H9 (cell line): ENCODE measurements around the gene JAG2. TPM values are rescaled to one million over a fixed set of nuclear protein-coding genes. Genes with fewer than 3 reads are reported as not detected.
"Not testable (repeated sequence)": the region's sequence is repeated elsewhere in the genome, so short reads cannot be mapped to it uniquely, and the experiment has no call there.

Source experiments
- DNase-seq: peaks from one replicate; pipeline ENCODE4 v3.0.0-alpha.2; 2017
- H2AFZ ChIP-seq: one replicate; pipeline ENCODE4 v1.6.1; 2013; ENCODE audit warnings: mild to moderate bottlenecking, low read length, control low read depth, moderate library complexity
- H2AK5ac ChIP-seq: 2 replicates; pipeline ENCODE4 v1.6.1; 2013; ENCODE audit warnings: low read length, control low read depth, mixed read lengths; ENCODE audit not compliant: insufficient read length
- H2BK120ac ChIP-seq: one replicate; pipeline ENCODE4 v1.6.1; 2013; ENCODE audit warnings: low read depth, mild to moderate bottlenecking, low read length, control low read depth, inconsistent platforms; ENCODE audit not compliant: poor library complexity, severe bottlenecking
- H2BK12ac ChIP-seq: 2 replicates; pipeline ENCODE4 v1.6.1; 2013; ENCODE audit warnings: low read length, control low read depth, mixed read lengths, low read depth; ENCODE audit not compliant: insufficient read length
- H2BK15ac ChIP-seq: 2 replicates; pipeline ENCODE4 v1.6.1; 2013; ENCODE audit warnings: low read depth, low read length, control low read depth
- H2BK20ac ChIP-seq: one replicate; pipeline ENCODE4 v1.6.1; 2013; ENCODE audit warnings: low read depth, mild to moderate bottlenecking, low read length, control low read depth, inconsistent platforms; ENCODE audit not compliant: poor library complexity, severe bottlenecking
- H2BK5ac ChIP-seq: 2 replicates; pipeline ENCODE4 v1.6.1; 2013; ENCODE audit warnings: low read length, control low read depth, mixed read lengths; ENCODE audit not compliant: insufficient read length
- H3K14ac ChIP-seq: 2 replicates; pipeline ENCODE4 v1.6.1; 2013; ENCODE audit warnings: low read length, control low read depth; ENCODE audit not compliant: insufficient read depth
- H3K18ac ChIP-seq: 2 replicates; pipeline ENCODE4 v1.6.1; 2013; ENCODE audit warnings: low read depth, mild to moderate bottlenecking, mixed read lengths, low read length, control low read depth; ENCODE audit not compliant: insufficient read length
- H3K23ac ChIP-seq: 2 replicates; pipeline ENCODE4 v1.6.1; 2013; ENCODE audit warnings: low read length, control low read depth, mixed read lengths, low read depth; ENCODE audit not compliant: insufficient read length
- H3K23me2 ChIP-seq: 2 replicates; pipeline ENCODE4 v1.6.1; 2013; ENCODE audit warnings: low read depth, mild to moderate bottlenecking, mixed read lengths, low read length, control low read depth; ENCODE audit not compliant: insufficient read length, poor library complexity, severe bottlenecking
- H3K27ac ChIP-seq: 2 replicates; pipeline ENCODE4 v1.5.1; 2013; ENCODE audit warnings: low read length, control low read depth, mixed read lengths, low read depth; ENCODE audit not compliant: insufficient read length
- H3K27me3 ChIP-seq: 2 replicates; pipeline ENCODE4 v1.6.1; 2013; ENCODE audit warnings: low read length, control low read depth, inconsistent platforms; ENCODE audit not compliant: insufficient read depth
- H3K4ac ChIP-seq: 2 replicates; pipeline ENCODE4 v1.6.1; 2013; ENCODE audit warnings: low read depth, mild to moderate bottlenecking, control low read depth, inconsistent platforms, low read length, moderate library complexity
- H3K4me1 ChIP-seq: 2 replicates; pipeline ENCODE4 v1.6.1; 2013; ENCODE audit warnings: low read length, control low read depth, inconsistent platforms; ENCODE audit not compliant: insufficient read depth
- H3K4me2 ChIP-seq: 2 replicates; pipeline ENCODE4 v1.6.1; 2013; ENCODE audit warnings: low read length, control low read depth, mixed read lengths; ENCODE audit not compliant: insufficient read length, insufficient read depth
- H3K56ac ChIP-seq: 2 replicates; pipeline ENCODE4 v1.6.1; 2013; ENCODE audit warnings: low read depth, mild to moderate bottlenecking, mixed read lengths, low read length, control low read depth; ENCODE audit not compliant: insufficient read length
- H3K79me1 ChIP-seq: 2 replicates; pipeline ENCODE4 v1.6.1; 2013; ENCODE audit warnings: low read depth, mild to moderate bottlenecking, moderate library complexity, low read length, control low read depth, inconsistent platforms; ENCODE audit not compliant: insufficient read depth, poor library complexity, severe bottlenecking
- H3K79me2 ChIP-seq: 2 replicates; pipeline ENCODE4 v1.6.1; 2013; ENCODE audit warnings: low read length, control low read depth, inconsistent platforms; ENCODE audit not compliant: insufficient read depth
- H3K9ac ChIP-seq: 2 replicates; pipeline ENCODE4 v1.6.1; 2013; ENCODE audit warnings: low read length, control low read depth, mixed read lengths; ENCODE audit not compliant: insufficient read length; ENCODE audit errors: extremely low read depth
- H3K9me3 ChIP-seq: one replicate; pipeline ENCODE4 v1.6.1; 2013; ENCODE audit warnings: low read depth, low read length, inconsistent platforms; ENCODE audit not compliant: control insufficient read depth
- H3T11ph ChIP-seq: one replicate; pipeline ENCODE4 v1.6.1; 2013; ENCODE audit warnings: mild to moderate bottlenecking, low read length, control low read depth, inconsistent platforms
- H4K20me1 ChIP-seq: one replicate; pipeline ENCODE4 v1.6.1; 2013; ENCODE audit not compliant: control insufficient read depth, insufficient read length, insufficient read depth
- H4K5ac ChIP-seq: 2 replicates; pipeline ENCODE4 v1.6.1; 2013; ENCODE audit warnings: low read depth, mild to moderate bottlenecking, mixed read lengths, low read length, control low read depth; ENCODE audit not compliant: insufficient read length
- H4K8ac ChIP-seq: replicated peaks from 2 replicates; pipeline ENCODE4 v1.6.1; 2013; ENCODE audit warnings: low read length, control low read depth, mixed read lengths, low read depth; ENCODE audit not compliant: insufficient read length
- H4K91ac ChIP-seq: 2 replicates; pipeline ENCODE4 v1.6.1; 2013; ENCODE audit warnings: low read depth, mild to moderate bottlenecking, moderate library complexity, mixed read lengths, low read length, control low read depth; ENCODE audit not compliant: insufficient read length
- H3K27ac Mint-ChIP-seq, 3 experiments: 2 replicates in 2 of 3; 3 replicates in 1 of 3; pipeline ENCODE4 v1.8.0; 2020 to 2021; ENCODE audit warnings: mixed read lengths in 3 of 3, mild to moderate bottlenecking in 1 of 3, moderate library complexity in 1 of 3
- H3K27me3 Mint-ChIP-seq: 2 replicates; pipeline ENCODE4 v1.8.0; 2021; ENCODE audit warnings: low read depth, mild to moderate bottlenecking, moderate library complexity, mixed read lengths
- H3K36me3 Mint-ChIP-seq, 3 experiments: 2 replicates in 2 of 3; 3 replicates in 1 of 3; pipeline ENCODE4 v1.8.0; 2020 to 2021; ENCODE audit warnings: low read depth in 3 of 3, mixed read lengths in 3 of 3; ENCODE audit not compliant: insufficient read depth in 1 of 3
- H3K4me1 Mint-ChIP-seq, 2 experiments: 2 replicates each; pipeline ENCODE4 v1.8.0; 2020; ENCODE audit warnings: mixed read lengths in 2 of 2
- H3K4me3 Mint-ChIP-seq, 2 experiments: 2 replicates in 1 of 2; 3 replicates in 1 of 2; pipeline ENCODE4 v1.8.0; 2020 to 2021; ENCODE audit warnings: mild to moderate bottlenecking in 2 of 2, mixed read lengths in 2 of 2, moderate library complexity in 1 of 2
- H3K9me3 Mint-ChIP-seq, 2 experiments: 2 replicates in 1 of 2; 3 replicates in 1 of 2; pipeline ENCODE4 v1.8.0; 2020; ENCODE audit warnings: mild to moderate bottlenecking in 2 of 2, mixed read lengths in 2 of 2, moderate library complexity in 1 of 2
- CTCF ChIP-seq: fragments of 200-600 bp; sonication (generic); conservative IDR thresholded peaks from 3 replicates; pipeline ENCODE4 v1.8.0; 2021; ENCODE audit warnings: antibody characterized with exemption, mild to moderate bottlenecking
- WGBS: extraction: QIAGEN DNeasy Blood & Tissue Kit; methylation state at CpG from one replicate; pipeline ENCODE4 v1.1.7; 2013; ENCODE audit warnings: missing lambda C conversion rate, low lambda C conversion rate, mixed read lengths; ENCODE audit not compliant: insufficient read length; ENCODE audit errors: extremely low coverage; 5-methylcytosine and 5-hydroxymethylcytosine counted together
- total RNA-seq: library from RNA; stranded (reverse); gene quantifications from 2 replicates; pipeline ENCODE4 v1.2.1, GENCODE V29; 2021

JAG2 gene
- total RNA-seq, 1 experiment from 2014 or later = 11.4 TPM

- no peak overlapping the region for H3K9ac ChIP-seq
- H2AFZ ChIP-seq = no peak overlapping the region
- H2BK20ac ChIP-seq = no peak overlapping the region
- H3T11ph ChIP-seq = no peak overlapping the region
- H4K20me1 ChIP-seq = no peaks in the 10 kb centered on the region
- peaks cover 20 to 31% of the 10 kb centered on the region in 2 experiments for H3K9me3 Mint-ChIP-seq
- no peak overlapping the region for H2BK120ac ChIP-seq
- no peak overlapping the region for H3K18ac ChIP-seq
- no peaks in the 10 kb centered on the region for H3K79me2 ChIP-seq
- no peak overlapping the region for H3K4me3 Mint-ChIP-seq
- H4K5ac ChIP-seq = no peak overlapping the region
- no peak overlapping the region for H3K14ac ChIP-seq
- no peaks in the 10 kb centered on the region for H3K23me2 ChIP-seq
- no peak overlapping the region for H4K8ac ChIP-seq
- no peaks in the 10 kb centered on the region for H3K27me3 ChIP-seq
- H3K56ac ChIP-seq = no peak overlapping the region
- H3K27ac Mint-ChIP-seq = no peak overlapping the region
- no peaks in the 10 kb centered on the region for H3K4me1 ChIP-seq
- H3K27ac ChIP-seq = no peak overlapping the region
- peaks cover 9% of the 10 kb centered on the region for H3K9me3 ChIP-seq
- WGBS = no CpG with 5 or more reads among the region's 12 CpGs
- no peak overlapping the region for H2BK5ac ChIP-seq
- no peak overlapping the region for H3K4me2 ChIP-seq
- no peak for DNase-seq
- no peaks in the 10 kb centered on the region for H3K79me1 ChIP-seq
- no peak overlapping the region for H3K23ac ChIP-seq
- no peak for TF ChIP-seq CTCF
- H4K91ac ChIP-seq = no peak overlapping the region
- H3K27me3 Mint-ChIP-seq = peaks cover 41% of the 10 kb centered on the region
- H2BK12ac ChIP-seq = no peak overlapping the region
- no peak overlapping the region for H3K4ac ChIP-seq
- H3K4me1 Mint-ChIP-seq = no peaks in the 10 kb centered on the region
- H2AK5ac ChIP-seq = no peak overlapping the region
- H2BK15ac ChIP-seq = no peak overlapping the region
- peaks cover 0 to 3% (median 0%) of the 10 kb centered on the region in 3 experiments; a peak in 3 of 7 replicates for H3K36me3 Mint-ChIP-seq
These were observed 51.9 kb downstream of the JAG2 start for GRCh38 chr14:105116451-105117256.

- not testable (repeated sequence) for H2BK15ac ChIP-seq, H3K79me2 ChIP-seq, H3K4me1 Mint-ChIP-seq, H3K4me3 Mint-ChIP-seq, H3K9ac ChIP-seq, H3K18ac ChIP-seq, H3K23me2 ChIP-seq, H3K27ac ChIP-seq, H3K56ac ChIP-seq, H3K14ac ChIP-seq, H3K27ac Mint-ChIP-seq, H3K9me3 ChIP-seq, H4K91ac ChIP-seq, H3K36me3 Mint-ChIP-seq, H2BK120ac ChIP-seq, H3T11ph ChIP-seq, H2AFZ ChIP-seq, H3K9me3 Mint-ChIP-seq, H4K20me1 ChIP-seq, H2BK20ac ChIP-seq, H3K23ac ChIP-seq, H3K4me2 ChIP-seq, DNase-seq, H4K5ac ChIP-seq, H3K79me1 ChIP-seq, H3K27me3 ChIP-seq, H2BK12ac ChIP-seq, H4K8ac ChIP-seq, H2BK5ac ChIP-seq, H3K4me1 ChIP-seq, H2AK5ac ChIP-seq, H3K4ac ChIP-seq
- no CpG with 5 or more reads among the region's 8 CpGs for WGBS
- peaks cover 33% of the 10 kb centered on the region for H3K27me3 Mint-ChIP-seq
These were observed 59.3 kb downstream of the JAG2 start for GRCh38 chr14:105109243-105109642.
